ENCODE results near the gene PLA2G5. TPM values are rescaled to one million over a fixed set of nuclear protein-coding genes. Genes with fewer than 3 reads are reported as not detected.

The PLA2G5 gene
- polyA plus RNA-seq, 1 donor = not detected

GRCh38 chr1:20068722-20069121 is 1.3 kb upstream of the PLA2G5 start:
- DNase-seq = no peak

GRCh38 chr1:20070357-20070756 is 363 bp downstream of the PLA2G5 start:
- DNase-seq = no peak

DNA sequence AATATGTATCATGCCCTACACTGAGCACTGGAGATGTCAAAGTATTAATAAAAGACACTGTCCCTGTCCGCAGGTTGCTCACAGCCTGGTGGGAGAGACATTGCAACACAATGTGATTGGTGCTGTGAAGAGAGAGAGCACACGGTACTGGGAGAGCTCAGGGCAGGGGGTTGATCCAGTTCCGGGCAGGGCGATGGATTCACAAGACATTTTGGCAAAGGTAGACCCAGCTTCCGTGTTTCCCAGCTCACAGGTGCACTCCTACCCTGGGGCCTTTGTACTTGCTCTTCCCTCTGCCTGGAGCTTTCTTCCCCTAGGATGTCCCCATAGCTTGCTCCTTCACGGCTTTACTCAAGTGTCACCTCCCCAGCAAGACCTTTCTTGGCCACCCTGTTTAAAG is 1.4 kb downstream of the PLA2G5 start:
- no peak for DNase-seq

- DNase-seq = no peak
Measured at GRCh38 chr1:20072771-20073170, 2.8 kb downstream of the PLA2G5 start.

- no peak for DNase-seq
Measured at GRCh38 chr1:20073256-20073655, 3.3 kb downstream of the PLA2G5 start.

DNA sequence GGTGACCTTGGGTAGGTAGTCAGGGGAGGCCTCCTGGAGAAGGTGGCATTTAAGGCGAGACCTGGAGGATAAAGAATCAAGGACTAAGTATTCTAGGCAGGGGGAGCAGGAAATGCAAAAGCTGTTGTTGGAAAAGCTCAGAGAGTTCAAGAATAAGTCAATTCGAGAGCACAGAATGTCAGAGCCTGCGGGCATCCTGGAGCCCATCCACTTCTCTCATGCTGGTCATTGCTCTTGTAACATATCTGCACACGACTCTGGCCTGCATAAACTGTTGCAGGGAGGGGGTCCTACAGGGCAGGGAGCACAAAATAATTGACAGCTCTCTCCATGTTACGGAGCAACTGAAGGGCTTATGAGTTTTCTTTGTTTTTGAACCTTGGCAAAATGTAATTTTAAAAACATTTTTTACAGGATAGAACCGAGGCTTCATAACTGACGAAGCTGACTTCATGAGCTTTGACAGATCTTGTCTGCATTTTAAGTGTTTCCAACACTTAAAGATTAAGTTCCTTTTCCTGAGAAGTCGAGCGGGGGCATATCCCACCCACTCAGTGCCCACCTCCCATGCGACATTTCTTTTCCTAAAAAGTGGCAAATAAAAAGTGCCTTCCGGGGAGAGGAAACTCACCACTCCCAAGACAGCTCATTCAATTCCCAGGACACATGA is 4.2 kb downstream of the PLA2G5 start:
- no peak for DNase-seq

- DNase-seq = no peak
Measured at GRCh38 chr1:20074725-20075171, 4.8 kb downstream of the PLA2G5 start.

DNA sequence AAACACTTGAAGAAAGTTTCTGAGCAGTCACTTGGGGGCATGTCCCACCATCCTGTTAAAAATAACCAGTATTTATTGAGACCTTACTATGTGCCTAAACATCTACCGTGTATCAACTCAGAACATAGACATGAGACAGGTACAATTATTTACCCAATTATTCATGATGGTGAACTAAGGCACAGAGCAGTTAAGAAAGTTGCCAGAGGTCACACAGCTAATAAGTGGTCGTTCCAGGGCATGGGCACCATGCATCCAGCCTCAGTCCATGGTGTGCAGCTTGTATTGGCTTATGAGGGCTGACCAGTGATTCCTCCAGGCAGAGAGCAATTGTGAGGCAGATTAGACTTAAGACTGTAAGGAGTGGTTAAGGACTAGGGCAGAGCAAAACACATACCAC is 5.4 kb downstream of the PLA2G5 start:
- no peak for DNase-seq

- no peak for DNase-seq
Measured at GRCh38 chr1:20076223-20076622, 6.2 kb downstream of the PLA2G5 start.

GRCh38 chr1:20076710-20077461 is 6.9 kb downstream of the PLA2G5 start:
- DNase-seq = no peak

DNA sequence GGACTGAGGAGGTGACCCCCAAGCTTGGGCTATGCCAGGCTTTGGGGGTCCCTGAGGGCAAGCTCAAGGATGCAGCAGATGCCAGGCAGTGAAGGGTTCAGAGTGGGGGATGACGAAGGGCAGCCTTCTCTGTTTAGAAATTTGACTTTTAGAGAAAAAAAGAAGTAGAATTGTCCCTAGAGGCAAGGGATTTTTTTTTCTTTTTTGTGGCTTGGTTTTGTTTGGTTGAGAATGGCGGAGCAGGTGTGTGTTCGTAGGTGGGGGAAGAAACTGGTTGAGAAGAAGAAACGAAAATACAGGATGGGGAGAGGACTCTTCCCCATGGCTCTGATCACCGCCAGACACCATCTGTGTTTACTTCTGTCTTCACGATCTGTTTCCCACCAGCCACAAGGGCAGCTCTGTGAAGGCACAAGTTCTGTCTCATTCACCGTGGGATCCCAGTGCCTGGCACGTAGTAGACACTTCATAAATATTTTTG is 8.2 kb downstream of the PLA2G5 start:
- no peak for DNase-seq

- DNase-seq = no peak
Measured at GRCh38 chr1:20078711-20079110, 8.7 kb downstream of the PLA2G5 start.

- no peak for DNase-seq
Measured at GRCh38 chr1:20079661-20080305, 9.8 kb downstream of the PLA2G5 start.

DNA sequence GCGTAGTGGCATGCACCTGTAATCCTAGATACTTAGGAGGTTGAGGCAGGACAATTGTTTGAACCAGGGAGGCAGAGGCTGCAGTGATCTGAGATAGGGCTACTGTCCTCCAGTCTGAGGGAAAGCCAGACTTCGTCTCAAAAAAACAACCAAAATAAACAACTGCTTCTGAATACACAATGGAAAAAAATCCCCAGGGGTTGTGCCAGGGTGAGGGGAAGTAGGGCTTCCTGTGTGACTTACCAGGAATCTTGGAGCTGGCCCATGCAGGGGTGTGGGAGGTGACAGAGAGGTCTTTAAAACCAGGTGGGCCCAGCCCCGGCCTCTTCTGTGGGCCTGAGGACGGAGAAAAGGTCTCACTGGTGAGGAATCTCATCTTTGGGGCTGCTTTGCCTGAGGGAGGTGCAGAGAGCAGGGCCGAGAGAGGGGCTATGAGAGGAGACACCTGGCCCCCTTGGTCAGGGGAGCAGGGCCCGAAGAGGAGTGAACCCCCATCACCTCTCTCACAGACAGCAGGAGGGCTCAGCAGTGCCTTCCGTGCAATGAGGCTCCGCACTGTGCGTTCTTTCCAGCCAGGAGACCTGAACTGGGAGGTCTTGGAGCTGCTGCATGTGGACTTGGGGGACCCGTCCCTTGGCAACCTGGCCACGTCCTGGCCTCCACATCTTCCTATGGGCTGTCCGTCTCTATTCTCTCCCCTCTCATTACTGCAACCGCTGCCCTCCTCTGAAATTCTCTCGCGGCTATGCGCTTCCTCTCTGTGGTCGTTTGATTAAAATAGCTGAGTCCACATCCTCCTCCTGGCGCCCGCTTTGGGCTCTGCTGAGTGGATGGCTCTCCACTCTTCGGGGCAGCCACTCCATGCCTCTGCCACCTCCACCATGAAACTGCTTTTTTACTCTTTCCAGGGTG is 10.7 kb downstream of the PLA2G5 start:
- DNase-seq = no peak

- DNase-seq = no peak
Measured at GRCh38 chr1:20081353-20081810, 11.4 kb downstream of the PLA2G5 start.

- no peak for DNase-seq
Measured at GRCh38 chr1:20082772-20083171, 12.8 kb downstream of the PLA2G5 start.

- DNase-seq = no peak
Measured at GRCh38 chr1:20083178-20083944, 13.4 kb downstream of the PLA2G5 start.

DNA sequence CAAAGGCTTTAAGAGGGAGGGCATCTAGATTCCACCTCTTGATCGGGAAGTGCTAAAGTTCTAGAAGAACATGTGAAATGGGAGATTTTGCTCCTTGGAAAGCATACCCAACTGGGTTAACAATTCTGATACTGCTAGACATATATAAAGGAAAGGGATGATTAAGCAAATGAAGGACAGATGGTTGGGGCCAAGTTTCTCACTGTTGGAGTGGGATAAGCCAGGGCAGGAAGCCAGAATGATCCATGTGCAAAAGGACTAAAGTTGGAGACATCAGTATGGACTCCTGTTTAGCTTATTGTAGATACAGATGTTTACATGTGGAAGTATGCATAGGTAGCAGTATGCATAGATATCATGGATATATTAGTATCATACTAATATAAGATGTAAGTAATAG is 16.8 kb downstream of the PLA2G5 start:
- DNase-seq = no peak

GRCh38 chr1:20087668-20088067 is 17.7 kb downstream of the PLA2G5 start:
- no peak for DNase-seq

DNA sequence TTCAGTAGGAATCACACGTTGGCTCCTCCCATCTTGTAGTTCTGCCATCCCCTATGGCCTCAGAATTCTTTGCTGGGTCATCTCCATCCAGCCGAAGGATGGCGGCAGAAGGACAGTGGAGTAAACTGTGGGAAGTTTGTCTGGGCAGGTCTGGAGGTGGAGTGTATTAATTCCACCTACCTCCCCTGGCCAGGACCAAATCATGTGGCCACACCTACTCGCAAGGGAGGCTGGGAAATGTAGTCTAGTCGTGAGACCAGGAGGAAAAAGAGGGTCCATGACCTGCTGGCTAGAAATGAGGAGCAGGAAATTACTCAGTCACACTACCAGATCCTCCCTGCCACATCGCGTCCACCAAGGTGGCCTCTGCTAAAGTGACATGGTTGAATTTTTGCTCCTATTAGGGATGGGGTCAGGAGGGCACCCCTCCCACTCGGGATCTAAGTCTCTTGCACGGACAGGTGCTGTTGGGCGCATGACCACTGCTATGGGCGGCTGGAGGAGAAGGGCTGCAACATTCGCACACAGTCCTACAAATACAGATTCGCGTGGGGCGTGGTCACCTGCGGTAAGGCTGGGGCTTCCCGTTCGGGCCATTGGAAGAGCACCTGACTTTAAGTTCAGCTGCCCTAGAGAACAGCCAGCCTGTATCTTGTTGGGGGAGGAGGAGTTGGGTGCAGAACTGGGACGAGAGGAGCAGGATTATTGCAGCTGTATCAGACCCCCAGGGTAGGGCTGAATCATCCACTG is 19.5 kb downstream of the PLA2G5 start:
- DNase-seq = no peak

Measured in left kidney (tissue), 2 donors.